NCI-H69 (cell line): Measurements from ENCODE around the gene EPSTI1.
"Not testable (repeated sequence)": the region's sequence is repeated elsewhere in the genome, so short reads cannot be mapped to it uniquely, and the experiment has no call there.

Experiments
- DNase-seq: peaks from one replicate; lab custom pipeline; 2025; lab: John Stamatoyannopoulos, UW

EPSTI1 gene

DNA sequence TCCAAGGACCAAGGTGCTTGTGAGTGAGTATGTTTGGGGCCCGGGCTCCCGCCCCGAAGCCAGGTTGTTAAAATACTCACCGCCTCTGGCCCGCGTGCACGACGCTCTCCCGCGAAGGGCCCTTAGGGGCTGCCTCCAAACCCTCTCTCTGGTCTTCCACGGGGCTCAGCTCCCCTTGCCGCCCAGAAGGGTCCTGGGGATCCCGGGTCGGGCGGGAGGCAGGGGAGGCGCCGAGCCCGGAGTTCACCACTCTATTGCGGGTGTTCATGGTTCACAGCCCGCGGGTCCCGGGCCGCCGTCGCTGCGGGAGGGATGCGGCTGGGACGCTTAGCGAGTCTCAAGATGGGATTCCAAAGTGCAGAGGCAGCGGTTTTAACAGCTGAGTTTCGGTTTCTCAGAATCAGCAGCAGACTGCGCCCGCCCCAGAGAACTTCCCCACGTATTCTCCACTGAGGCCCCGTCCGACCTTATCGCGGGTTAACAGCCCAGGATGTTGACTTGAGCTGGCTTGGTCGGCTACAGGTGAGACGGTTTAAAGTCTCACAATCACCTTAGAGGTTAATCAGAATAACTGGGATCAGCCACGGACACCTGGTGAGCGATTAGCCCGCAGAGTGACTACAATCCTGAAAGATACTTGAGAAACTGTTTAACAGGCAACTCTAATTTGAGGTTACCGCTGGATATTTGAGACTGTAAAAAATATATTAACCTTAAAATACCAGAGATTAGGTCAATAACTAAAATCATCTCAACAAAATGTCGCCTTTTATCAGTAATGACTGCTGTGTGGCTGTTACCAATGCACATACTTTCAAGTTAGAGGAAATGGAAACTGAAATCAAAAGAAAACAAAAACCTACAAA lies at the start of gene EPSTI1:
EPSTI1 (minus strand) TSS at position 344 of the 866 bp plus-strand sequence; CDS start at position 268, 76 bp downstream.
- DNase-seq, result no peak

- no peak for DNase-seq
Observed at GRCh38 chr13:43041369-43041921, 49.4 kb upstream of the EPSTI1 start.

- not testable (repeated sequence) for DNase-seq
Observed at GRCh38 chr13:43040581-43041368, 48.7 kb upstream of the EPSTI1 start.

DNA sequence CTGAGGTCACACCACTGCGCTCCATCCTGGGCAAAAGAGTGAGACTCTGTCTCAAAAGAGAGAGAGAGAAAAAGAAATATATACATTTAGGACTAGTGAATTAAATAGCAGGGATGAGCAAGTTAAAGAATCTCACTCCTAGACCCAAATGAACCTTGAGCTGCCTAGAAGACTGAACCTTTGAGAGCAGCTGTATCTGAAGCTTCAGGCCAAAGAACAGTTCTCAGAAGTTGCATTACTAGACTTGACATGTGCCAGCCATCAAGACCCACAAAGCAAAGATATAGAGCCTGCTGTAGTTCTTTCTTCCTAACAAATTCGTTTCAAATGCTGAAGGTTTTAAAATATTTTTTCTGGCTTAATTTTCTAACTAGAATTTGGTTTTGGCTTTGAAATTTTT lies 47.9 kb upstream of the EPSTI1 start:
- no peak for DNase-seq

DNA sequence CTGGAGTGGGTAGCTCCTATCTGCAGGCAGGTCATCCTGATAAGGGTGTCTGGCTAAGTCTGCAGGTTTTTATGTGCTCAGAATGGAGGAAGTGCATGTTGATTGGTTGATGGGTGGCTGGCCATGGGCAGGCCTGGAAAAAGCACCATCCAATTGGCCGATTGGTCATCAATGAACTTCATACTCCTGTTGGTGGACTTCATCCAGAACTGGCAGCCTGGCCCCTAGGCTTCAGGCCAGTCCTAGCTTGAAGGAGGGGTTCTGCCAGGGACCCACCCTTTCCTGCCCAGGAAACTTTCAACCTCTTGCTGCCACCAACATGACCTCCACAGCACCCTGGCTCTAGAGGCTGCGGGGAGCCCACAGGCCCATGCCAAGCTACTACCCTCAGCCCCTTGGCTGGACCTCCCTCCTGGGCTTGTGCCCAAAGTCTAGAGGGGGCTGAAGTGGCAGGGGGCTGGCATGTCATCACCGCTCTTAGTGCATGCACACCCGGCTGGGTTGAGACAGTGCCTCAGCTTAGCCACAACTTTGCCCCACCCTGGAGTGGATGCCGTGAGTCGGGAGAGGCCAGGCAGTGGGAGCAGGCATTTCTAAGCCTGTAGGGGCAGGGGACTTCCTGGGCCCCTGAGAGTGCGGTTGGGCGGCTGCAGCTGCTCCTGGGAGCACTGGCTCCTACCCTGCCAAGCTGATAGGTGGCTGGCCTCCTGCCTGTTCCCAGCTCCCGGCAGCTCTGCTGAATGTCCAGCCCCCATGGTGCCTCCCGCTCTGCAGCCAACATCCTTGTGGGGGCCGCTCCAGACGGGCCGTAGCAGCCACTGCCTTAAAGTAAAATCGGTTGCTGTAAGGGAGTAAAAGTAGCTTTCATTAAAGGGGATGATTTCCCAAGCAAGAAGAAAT lies 44.6 kb upstream of the EPSTI1 start:
- DNase-seq, result no peak

DNA sequence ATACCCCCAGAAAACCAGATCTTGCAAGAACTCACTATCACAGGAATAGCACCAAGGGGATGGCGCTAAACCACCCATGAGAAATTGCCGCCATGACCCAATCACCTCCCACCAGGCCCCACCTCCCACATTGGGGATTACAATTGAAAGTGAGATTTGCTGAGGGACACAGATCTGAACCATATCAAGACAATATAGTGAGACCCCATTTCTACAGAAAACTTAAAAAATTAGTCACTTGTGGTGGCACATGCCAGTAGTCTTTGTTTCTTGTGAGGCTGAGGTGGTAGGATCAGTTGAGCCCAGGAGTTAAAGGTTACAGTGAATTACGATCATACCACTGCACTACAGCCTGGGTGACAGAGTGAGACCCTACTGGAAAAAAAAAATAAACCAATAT lies 41.0 kb upstream of the EPSTI1 start:
- no peak for DNase-seq

DNA sequence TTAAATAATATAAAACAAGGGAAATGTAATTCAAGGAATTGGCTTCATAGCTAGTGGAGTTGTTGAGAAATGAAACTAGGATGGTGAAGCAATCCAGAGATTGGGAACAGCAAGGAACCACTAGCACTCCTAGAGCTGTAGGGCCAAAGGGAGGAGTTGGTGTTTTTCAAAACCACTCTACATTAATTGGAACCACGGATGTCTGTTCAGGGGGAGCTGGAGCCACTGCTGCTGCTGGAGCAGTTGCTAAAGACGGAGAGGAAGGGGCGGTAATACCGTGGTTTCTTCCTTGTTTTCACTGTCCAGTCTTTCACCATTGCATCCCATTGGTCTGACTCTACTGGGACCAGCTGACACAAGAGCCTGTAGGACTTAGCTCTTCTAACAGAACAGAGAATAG lies 39.8 kb upstream of the EPSTI1 start:
- DNase-seq, result no peak

- DNase-seq, result no peak
Observed at GRCh38 chr13:43030548-43030947, 38.5 kb upstream of the EPSTI1 start.

- DNase-seq, result no peak
Observed at GRCh38 chr13:43026262-43026661, 34.2 kb upstream of the EPSTI1 start.

GRCh38 chr13:43023289-43023963 lies 31.4 kb upstream of the EPSTI1 start, which contains the start of gene DNAJC15:
Gene DNAJC15 (plus strand): TSS chr13:43023586. CDS start chr13:43023627, 41 bp downstream.
- DNase-seq, result peak; percentile 83

DNA sequence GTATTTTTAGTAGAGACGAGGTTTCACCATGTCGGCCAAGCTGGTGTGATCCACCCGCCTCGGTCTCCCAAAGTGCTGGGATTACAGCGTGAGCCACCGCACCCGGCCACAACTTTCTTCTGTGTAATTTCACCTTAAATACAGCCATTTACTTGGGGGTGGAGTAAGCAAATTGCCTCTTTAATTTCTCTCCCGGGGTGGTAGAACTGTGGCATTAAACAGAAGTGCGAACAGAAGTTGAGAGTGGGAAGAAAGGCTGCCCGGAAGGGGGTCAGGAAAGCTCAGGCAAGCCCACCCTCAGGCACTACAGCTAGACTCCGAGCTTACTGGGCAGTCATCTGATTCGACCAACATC lies 30.9 kb upstream of the EPSTI1 start:
- DNase-seq, result no peak

DNA sequence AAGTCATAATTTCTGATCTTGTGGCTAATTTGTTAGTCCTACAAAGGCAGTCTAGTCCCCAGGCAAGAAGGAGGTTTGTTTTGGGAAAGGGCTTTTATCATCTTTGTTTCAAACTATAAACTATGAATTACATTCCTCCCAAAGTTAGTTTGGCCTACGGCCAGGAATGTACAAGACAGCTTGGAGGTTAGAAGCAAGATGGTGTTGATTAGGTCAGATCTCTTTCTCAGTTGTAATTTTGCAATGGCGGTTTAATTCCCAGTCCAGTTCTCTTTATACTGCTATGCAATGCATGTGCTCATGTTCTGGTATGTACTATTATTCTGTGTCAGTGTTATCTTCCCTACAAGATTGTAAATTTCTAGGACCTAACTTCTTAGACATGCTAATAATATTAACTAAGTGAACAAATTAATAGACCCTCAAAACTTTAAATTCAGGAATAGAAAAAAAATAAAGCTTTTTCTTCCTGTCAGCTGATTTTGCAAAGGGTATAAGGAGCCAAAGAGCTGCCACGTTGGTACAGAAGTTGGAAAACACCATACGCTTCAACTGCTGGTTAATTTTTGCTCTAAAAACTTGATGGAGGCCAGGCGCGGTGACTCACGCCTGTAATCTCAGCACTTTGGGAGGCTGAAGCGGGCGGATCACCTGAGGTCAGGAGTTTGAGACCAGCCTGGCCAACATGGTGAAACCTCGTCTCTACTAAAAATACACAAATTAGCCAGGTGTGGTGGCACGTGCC lies 30.1 kb upstream of the EPSTI1 start:
- peak; percentile 29 for DNase-seq

DNA sequence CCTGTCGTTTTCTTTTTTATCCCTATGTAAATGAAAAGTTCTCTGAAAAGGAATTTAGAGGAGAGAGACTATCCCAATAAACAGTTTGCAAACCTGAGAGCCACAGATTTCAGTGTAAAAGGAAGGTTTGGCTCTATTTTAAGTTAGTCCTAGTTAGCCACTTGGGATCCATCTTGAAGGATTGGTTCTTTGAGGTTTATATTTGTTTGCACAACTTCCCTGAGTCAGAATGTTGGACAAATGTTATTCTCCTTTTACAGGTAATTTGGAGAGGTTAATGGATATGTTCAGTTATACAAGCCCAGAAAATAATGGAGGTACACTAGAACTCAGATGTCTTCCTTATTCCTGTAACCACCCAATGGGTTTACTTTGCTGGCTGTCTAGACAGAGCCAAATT lies 28.8 kb upstream of the EPSTI1 start:
- peak; percentile 28 for DNase-seq

DNA sequence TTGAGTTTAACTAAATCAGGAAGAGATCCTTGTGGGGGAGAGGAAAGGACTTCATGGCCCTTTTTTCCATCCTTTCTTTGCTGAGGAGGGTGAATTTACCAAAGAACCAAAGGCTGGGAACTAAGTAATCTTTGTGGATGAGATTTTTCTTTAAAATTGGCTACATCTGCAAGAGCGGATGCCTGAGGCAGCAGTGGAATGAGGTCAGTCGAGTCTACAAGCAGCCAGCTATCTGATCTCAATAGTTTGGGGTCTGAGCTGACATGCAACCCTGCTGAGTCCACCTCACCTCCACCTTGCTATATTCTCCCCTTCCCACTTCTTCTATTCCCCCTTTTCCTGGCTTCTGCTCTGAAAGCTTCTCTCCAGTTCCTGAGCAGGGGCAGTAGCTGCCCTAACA lies 27.8 kb upstream of the EPSTI1 start:
- DNase-seq, result no peak

- no peak for DNase-seq
Observed at GRCh38 chr13:43016226-43016625, 24.2 kb upstream of the EPSTI1 start.

DNA sequence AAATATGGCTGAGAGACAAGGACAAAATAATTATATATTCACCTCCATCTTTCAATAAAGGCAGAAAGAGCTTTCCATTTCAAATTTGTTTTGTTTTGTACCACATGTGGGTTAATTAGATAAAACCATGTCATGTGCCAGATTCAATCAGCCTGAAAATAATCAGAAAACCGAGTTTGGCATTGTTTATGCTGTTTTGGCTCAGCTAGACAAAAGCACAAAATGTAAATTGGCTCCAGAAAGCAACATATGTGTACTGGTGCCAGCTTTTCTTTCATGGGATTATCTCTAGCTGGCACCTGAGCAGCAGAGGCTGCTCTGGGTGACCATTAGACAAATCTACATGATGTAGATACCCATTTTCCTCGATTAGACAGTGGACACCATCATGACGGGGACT lies 22.1 kb upstream of the EPSTI1 start:
- peak; percentile 3 for DNase-seq

DNA sequence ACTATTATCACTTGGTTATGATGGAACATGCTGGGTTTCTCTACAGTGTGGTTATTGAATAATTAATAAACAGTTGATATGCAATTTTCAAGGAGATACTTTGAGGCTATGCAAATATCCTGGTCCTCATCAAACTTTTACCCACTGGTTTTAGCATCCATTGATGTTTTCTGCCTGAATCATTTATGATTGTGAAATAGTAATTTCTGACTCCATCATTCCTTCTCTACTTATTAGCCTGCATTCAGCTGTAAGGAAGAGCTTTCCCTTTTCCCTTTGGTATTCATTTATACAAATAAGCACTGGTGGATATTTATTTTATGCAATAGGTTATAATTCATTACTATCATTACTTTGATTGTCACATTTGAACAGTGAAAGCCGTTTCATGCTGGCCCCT lies 17.5 kb upstream of the EPSTI1 start:
- no peak for DNase-seq

DNA sequence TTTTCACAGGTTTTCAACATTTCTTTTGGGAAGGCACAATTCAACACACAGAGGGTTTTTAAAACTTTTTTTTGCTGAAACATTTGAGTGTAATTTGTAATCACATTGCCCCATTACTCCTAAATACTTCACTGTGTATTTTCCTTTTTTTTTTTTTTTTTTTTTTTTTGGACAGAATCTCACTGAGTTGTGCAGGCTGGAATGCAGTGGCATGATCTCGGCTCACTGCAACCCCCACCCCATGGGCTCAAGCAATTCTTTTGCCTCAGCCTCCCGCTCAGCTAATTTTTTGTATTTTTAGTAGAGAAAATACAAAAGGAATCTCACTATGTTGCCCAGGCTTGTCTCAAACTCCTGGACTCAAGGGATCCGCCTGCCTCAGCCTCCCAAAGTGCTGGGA lies 16.6 kb upstream of the EPSTI1 start:
- no peak for DNase-seq

- no peak for DNase-seq
Observed at GRCh38 chr13:43006893-43007631, 15.0 kb upstream of the EPSTI1 start.
